8988T (cell line): ENCODE results near the gene EYS.

Experiments used
- DNase-seq: peaks from one replicate; pipeline ENCODE4 v3.0.0; 2011

The EYS gene

GRCh38 chr6:64696053-64696452 lies 1011.0 kb downstream of the EYS start:
- no peak for DNase-seq

GRCh38 chr6:64694356-64694755 lies 1012.7 kb downstream of the EYS start:
- no peak for DNase-seq

GRCh38 chr6:64691064-64691463 lies 1016.0 kb downstream of the EYS start:
- DNase-seq, result no peak

GRCh38 chr6:64685401-64685800 lies 1021.6 kb downstream of the EYS start:
- DNase-seq, result no peak

- DNase-seq, result no peak
These were observed 1023.3 kb downstream of the EYS start for GRCh38 chr6:64683682-64684081.

- no peak for DNase-seq
These were observed 1025.4 kb downstream of the EYS start for GRCh38 chr6:64681416-64682160.

- no peak for DNase-seq
These were observed 1026.6 kb downstream of the EYS start for GRCh38 chr6:64680446-64680845.

GRCh38 chr6:64679416-64679815 lies 1027.6 kb downstream of the EYS start:
- DNase-seq, result no peak

GRCh38 chr6:64672651-64673050 lies 1034.4 kb downstream of the EYS start:
- no peak for DNase-seq

GRCh38 chr6:64672131-64672530 lies 1034.9 kb downstream of the EYS start:
- DNase-seq, result no peak

GRCh38 chr6:64665137-64665536 lies 1041.9 kb downstream of the EYS start:
- DNase-seq, result no peak

GRCh38 chr6:64664480-64664879 lies 1042.5 kb downstream of the EYS start:
- no peak for DNase-seq

GRCh38 chr6:64644024-64644423 lies 1063.0 kb downstream of the EYS start:
- DNase-seq, result no peak

GRCh38 chr6:64630901-64631300 lies 1076.1 kb downstream of the EYS start:
- no peak for DNase-seq

- no peak for DNase-seq
These were observed 1084.1 kb downstream of the EYS start for GRCh38 chr6:64622944-64623343.

- no peak for DNase-seq
These were observed 1104.0 kb downstream of the EYS start for GRCh38 chr6:64602993-64603392.

- DNase-seq, result no peak
These were observed 1115.4 kb downstream of the EYS start for GRCh38 chr6:64591676-64592036.

GRCh38 chr6:64590965-64591675 lies 1115.9 kb downstream of the EYS start:
- DNase-seq, result no peak

- DNase-seq, result no peak
These were observed 1117.1 kb downstream of the EYS start for GRCh38 chr6:64589961-64590360.

GRCh38 chr6:64580346-64580745 lies 1126.7 kb downstream of the EYS start:
- DNase-seq, result no peak

GRCh38 chr6:64553249-64553786 lies 1153.7 kb downstream of the EYS start:
- no peak for DNase-seq

- no peak for DNase-seq
These were observed 1159.3 kb downstream of the EYS start for GRCh38 chr6:64547594-64548268.

GRCh38 chr6:64539917-64540316 lies 1167.1 kb downstream of the EYS start:
- no peak for DNase-seq

GRCh38 chr6:64538722-64539121 lies 1168.3 kb downstream of the EYS start:
- no peak for DNase-seq
